Activated naive CD8-positive, alpha-beta T cell treated with anti-CD3 and anti-CD28 coated beads, Interleukin-2, amount 50 U/mL, for 16 hours (primary cell): ENCODE measurements around the gene GDAP1L1.
"Not testable (repeated sequence)": the region's sequence is repeated elsewhere in the genome, so short reads cannot be mapped to it uniquely, and the experiment has no call there.

Source experiments
- DNase-seq: peaks from one replicate; pipeline ENCODE4 v3.0.0-alpha.2; 2020; ENCODE audit warnings: low read depth, low spot score

Gene GDAP1L1

DNA sequence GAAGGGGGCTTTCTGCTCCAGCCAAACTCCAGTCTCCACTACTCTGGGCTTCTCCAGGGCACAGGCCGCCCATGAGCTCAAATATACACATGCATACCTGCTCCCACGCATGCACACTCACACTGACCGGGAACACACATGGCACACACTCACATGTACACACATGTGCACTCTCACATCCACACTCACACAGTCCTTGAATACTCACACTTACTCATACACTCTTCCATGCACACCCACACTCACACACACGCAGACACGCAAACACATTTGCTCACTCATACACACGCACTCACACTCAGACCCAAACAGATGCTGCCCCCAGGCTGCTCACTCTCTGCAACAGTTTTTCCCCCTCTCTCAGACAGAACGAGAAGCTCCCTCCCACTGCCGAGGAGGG is 7.0 kb downstream of the GDAP1L1 start:
- no peak for DNase-seq

DNA sequence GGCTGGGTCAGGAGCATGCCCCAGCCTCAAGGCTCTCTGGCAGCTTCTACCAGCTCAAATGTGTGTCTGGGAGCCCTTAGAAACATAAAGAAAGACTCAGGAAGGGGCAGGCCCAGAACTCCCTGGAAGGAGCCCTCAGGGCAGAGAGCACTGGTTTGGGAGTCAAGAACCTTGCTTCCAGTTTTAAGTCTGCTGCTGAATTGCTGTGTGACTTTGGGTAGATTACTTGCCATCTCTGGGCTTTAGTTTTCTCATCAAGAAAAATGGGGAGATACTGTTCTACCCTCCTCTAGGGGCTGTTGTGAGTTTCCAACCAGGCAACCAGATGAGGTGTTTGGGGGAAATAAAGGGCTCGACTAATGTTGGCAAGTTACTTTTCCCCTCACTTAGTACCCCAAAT is 8.8 kb downstream of the GDAP1L1 start:
- no peak for DNase-seq

DNA sequence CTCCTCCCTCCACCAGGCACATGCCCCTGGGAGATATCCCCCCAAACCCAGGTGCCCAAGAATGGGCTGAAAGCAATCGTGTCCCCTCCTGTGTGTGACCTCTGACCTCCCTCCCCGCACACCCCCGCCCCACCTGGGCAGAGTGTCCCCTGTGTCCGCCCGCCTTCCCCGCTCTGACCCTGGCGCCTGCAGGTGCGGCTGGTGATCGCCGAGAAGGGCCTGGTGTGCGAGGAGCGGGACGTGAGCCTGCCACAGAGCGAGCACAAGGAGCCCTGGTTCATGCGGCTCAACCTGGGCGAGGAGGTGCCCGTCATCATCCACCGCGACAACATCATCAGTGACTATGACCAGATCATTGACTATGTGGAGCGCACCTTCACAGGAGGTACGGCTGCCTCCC is 9.9 kb downstream of the GDAP1L1 start:
- no peak for DNase-seq

DNA sequence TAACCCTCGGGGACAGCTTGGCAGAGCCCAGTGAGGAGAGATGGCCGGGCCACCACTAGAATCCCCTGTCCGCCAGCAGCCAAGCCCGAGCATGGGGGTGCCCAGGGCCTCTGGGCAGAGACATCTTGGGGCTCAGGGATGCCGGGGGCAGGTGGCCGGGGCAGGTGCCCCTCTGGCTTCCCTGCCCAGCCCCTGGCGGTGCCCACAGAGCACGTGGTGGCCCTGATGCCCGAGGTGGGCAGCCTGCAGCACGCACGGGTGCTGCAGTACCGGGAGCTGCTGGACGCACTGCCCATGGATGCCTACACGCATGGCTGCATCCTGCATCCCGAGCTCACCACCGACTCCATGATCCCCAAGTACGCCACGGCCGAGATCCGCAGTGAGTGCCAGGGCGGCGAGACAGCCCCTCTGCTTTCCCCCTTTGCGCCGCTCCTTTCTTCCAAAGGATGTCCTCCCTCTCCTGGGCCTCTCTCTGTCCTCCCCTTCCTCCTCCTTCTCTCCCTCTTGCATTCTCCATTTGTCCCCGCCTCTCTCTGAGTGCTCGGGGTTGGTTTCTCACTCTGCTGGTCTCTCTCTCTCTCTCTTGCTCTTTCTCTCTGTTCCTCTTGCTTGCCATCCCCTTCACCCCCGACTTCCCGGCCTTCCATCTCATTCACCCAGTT is 11.2 kb downstream of the GDAP1L1 start:
- no peak for DNase-seq

DNA sequence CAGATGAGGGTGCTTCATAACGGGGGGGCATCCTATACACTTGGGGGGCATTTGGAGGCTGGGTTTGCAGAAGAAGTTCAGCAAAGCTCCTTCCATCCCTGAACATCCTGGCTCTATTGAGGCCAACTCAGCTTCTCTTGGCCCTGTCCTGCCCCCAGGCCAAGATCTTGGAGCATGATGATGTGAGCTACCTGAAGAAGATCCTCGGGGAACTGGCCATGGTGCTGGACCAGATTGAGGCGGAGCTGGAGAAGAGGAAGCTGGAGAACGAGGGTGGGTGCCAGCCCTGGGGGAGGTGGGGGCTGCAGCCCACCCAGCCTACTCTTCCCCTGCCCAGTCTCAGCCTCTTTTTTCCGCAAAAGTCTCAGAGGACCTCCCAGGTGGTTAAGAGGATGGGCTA is 17.2 kb downstream of the GDAP1L1 start:
- DNase-seq = no peak

DNA sequence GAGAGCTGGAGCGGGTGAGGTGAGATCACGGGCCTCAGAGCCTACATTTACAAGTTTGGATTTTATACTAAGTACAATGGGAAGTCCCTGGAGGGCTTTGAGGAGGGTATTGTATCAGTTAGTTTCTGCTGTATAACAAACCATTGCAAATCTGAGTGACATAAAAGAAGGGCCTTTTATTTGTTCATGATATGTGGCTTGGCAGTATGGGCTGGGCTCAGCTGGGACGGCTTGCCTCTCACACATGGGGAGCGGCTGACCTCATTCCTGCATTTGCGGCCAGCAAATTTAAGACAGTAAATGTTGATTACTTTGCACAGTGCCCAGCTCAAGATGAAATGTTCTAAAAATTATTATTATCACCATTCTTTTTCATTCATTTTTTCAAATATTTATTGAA is 21.7 kb downstream of the GDAP1L1 start:
- no peak for DNase-seq

DNA sequence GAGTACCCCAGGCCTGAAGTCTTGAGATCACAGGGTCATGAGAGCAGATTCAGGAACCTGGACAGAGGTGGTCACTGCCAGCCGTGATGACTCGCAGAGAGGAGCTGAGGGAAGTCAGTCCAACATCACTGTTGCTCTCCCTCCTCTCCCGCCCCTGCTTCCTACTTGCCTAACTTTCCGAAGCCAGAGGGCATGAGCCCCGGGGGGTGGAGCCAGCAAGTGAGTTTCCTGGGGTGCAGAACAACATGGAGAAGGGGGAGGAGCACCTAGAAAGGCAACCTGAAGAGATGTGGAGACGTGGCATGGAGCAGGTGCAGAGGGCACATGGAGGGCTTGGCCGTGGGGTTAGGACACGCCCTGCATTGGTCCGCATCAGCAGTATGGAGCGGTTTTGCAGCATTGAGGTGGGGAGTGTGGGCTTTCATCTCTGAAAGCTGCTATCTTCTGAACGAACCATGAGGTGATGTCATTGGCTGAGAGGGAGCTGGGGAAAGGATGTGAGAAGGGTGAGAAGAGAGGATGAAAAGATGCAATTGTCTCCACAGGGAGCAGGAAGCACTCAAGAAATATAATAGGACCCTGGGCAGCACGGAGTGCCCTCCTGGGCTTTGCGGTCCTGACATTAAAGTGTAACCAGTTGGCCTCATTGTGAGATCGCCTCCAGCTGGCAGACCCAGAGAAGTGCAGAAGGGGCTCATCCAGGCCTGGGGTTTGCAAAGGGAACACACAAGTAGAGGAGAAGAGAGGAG is 25.0 kb downstream of the GDAP1L1 start:
- no peak for DNase-seq

DNA sequence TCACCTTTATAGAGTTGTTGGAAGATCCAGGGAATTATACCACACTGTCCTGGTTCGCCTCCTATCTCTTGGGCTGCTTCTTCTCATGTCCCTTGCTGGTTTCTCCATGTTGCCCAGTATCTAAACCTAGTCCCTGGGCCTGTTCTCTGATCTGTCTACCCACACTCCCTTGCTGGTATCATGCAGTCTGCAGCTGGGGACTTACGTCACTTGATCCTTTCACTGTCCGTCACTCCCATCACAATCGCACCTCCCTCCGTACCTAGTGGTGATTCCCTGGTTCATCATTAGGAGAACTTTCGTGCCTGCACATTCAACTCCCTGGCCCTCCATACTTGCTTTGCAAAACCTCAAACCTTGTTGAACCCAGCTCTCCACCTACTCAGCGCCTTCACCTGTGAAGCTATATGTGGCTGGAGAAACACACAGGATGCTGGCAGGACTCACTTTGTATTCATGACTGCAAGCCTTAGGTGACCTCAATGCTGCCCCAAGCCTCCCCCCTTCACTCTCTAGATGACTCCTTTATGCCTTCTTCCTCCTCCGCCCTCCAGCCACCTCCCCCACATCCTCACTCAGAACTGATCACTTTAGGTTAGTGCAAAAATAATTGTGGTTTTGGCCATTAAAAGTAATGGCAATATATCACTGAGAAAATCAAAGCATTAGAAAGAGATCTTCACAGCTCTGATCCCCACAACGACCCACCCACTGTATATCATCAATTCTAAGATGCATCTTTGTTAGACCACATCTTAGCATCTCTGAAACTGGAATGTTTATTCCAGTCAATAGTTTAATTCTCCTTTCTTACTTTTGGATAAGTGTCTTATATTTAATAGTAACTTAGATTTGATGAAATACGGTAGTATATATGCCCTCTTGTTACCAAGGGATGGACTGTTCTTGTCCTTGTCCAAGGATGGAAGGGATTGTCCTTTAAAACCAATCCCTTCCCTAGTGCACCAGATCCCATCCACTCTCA is 26.4 kb downstream of the GDAP1L1 start:
- no peak for DNase-seq

DNA sequence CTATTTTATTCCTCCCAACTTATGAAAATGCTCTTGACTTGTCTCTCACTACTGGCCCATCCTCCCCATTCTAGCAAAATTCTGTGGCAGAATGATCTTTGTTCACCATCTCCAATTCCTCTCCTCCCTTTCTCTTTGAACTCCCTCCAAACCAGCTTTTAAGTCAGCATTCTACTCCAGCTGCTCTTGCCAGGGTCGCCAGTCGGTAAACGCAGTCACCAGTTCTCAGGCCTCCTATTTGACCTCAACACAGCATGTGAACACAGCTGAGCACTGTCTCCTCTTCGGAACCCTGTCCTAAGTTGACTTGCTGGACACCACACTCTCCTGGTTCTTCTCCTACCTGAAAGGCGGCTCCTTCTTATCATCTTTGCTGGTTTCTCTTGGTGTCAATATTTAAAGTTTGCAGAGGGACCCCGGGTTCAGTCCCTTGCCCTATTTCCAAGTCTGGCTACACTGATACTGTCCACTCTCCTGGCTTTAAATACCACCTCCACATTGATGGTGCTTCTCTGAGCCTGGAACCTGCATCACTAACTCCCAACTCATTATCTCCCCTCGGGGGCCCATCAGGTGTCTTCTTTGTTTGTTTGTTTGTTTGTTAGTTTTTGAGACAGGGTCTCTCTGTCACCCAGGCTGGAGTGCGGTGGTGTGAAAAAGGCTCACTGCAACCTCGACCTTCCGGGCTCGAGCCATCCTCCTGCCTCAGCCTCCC is 27.4 kb downstream of the GDAP1L1 start:
- DNase-seq = no peak

DNA sequence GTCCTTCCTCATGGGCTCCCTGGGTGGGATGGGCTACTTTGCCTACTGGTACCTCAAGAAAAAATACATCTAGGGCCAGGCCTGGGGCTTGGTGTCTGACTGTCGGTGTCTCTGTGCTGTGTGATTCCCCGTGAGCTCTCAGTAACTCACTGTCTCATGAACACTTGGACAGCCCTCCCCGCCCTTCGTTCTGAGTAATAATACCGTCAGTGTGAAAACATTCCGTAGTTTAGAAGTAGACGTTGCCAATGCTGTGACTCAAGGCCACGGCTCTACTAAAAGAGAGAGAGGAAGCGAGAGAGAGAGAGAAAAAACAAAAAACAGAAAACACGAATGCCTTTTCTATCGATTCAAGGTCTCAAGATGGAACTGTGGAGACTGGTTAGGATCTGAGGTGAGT is 32.1 kb downstream of the GDAP1L1 start:
- no peak for DNase-seq

DNA sequence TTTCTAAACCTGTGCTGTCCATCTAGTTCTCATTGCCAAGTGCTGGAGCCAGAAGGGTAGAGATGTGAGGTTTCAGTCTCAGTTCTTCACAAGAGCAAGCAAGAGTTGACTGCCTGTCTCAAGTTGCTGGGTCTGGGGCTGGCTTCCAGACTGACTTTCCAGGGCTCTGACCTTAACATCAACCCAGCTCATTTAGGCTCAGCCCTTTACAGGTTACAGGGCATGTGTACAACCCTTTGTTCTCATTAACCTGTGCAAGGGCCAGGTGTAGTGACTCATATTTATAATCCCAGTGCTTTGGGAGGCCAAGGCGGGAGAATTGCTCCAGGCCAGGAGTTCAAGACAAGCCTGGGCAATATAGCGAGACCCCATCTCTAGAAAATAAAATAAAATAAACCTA is 33.3 kb downstream of the GDAP1L1 start:
- no peak for DNase-seq

DNA sequence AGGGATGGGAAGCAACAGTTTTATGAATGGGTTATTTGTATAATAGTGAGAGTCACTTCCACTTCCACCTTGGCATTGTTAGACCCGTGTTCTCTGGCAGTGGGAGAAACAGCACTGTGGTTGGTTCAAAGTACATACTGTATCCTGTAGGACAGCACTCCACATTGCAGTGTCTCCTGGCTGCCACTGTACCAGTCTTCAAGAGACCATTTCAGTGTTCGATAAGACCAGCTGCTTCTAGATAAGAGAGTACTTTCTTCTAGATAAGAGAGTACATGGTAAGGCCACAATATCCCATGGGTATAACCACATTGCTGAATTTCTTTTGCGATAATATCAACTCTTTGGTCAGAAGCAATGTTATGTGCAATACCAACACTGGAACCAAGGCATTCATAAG is 35.1 kb downstream of the GDAP1L1 start:
- DNase-seq = no peak

DNA sequence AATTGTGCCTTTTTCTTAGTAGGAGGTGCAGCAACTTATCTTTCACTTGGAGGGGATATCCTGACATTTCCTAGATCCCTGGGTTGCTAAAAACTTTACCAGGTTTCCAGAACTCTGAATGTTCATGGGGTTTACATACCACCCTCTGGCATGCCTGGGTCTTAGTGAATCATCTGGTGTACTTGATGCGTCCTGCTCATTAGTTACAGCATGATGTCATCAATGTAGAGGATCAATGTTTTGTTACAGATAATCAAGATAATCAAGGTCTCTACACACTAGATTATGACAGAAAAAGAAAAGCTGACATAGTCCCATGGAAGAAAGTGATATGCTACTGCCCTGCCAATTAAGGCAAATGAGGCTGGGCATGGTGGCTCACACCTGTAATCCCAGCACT is 36.9 kb downstream of the GDAP1L1 start:
- no peak for DNase-seq

DNA sequence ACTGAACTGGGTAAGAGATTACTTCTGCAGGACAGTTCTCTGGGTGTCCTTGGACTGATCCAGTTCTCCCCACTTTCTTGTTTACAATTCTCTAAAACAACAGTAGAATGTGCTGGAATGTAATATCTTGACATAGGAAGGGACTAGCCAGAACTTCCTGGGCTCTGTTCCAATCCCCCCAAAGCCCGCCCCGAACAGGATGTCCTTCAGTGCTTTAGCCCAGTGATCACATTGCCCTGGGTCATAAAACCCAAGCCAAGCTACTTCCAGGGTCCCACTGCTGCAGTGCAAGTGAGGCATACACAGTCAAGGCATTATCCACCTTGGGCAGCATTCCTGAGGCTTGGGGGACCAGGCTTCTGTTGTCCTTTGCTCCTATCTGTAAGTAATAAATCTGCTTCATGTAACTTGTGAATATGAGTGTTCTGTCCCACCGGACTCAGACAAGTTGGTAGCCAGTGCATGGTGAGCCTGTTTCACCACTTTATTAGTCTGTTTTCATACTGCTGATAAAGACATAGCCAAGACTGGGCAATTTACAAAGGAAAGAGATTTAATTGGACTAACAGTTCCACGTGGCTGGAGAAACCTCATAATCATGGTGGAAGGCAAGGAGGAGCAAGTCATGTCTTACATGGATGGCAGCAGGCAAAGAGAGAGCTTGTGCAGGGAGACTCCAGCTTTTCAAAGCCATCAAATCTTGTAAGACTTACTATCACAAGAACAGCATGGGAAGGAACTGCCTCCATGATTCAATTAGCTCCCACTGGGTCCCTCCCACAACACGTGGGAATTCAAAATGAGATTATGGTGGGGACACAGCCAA is 40.4 kb downstream of the GDAP1L1 start:
- no peak for DNase-seq

DNA sequence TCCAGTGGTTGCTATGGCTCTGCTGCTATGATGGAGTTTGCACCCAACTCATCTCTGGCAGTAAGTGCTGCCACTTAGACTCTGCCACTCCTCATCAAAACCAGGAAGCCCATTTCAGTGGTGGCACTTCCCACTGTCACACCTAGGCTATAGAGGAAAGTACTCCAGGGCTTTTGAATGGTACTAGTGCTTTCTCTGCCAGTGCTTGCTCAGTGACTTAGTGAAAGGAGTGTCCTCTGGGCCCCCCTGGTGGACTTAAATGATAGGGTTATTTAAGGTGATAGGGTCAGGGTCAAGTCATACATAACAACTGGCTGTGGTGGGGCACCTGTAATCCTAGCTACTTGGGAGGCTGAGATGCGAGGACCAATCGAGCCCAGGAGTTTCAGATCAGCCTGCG is 41.1 kb downstream of the GDAP1L1 start:
- DNase-seq = no peak

DNA sequence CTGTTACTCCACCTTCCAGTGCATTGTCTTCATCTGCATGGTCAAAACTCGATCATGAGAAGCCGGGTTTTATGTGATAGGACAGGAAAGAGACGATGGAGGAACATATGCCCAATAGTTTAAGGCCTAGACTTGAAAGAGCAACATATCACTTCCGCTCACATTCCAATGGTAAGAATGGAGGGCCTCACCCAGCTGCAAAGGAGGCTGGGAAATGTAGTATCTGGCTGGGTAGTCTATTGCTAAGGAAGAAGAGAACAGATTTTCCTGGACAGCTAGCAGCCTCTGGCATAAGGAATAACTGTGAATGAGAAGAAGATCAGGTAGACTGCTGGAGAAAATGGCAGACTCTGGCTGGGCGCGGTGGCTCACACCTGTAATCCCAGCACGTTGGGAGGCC is 44.6 kb downstream of the GDAP1L1 start:
- no peak for DNase-seq

DNA sequence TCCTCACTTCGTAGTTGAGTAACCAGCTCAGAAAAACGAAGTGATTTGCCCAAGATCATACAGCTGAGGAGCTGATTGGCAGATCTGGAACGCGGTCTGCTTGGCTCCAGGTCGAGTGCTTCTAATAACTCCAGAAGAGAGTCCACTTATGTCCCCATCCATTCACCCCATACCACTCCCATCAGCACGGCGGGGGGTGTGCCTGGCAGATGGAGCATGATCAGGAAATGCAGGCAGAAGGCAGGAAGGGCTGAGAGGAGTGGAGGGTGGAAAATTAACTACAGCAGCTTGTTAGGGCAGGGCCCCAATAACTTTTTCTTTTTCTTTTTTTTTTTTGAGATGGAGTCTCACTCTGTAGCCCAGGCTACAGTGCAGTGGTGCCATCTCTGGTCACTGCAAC is 48.9 kb downstream of the GDAP1L1 start:
- no peak for DNase-seq

DNA sequence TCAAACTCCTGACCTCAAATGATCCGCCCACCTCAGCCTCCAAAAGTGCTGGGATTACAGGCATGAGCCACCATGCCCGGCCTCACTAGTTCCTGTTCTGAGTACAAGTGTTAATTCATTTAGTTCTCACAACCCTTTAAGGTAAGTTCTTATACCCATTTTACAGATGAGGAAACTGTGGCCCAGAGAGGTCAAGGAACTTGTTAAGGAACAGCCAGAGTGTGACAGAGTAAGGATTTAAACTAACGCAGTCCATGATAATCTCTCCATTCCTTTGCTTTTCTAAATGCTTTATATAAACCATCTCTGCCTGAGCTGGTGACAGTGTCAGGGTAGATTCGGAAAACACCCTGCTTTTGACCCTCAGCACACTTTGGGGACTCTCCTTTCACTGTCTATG is 50.6 kb downstream of the GDAP1L1 start:
- DNase-seq = no peak

DNA sequence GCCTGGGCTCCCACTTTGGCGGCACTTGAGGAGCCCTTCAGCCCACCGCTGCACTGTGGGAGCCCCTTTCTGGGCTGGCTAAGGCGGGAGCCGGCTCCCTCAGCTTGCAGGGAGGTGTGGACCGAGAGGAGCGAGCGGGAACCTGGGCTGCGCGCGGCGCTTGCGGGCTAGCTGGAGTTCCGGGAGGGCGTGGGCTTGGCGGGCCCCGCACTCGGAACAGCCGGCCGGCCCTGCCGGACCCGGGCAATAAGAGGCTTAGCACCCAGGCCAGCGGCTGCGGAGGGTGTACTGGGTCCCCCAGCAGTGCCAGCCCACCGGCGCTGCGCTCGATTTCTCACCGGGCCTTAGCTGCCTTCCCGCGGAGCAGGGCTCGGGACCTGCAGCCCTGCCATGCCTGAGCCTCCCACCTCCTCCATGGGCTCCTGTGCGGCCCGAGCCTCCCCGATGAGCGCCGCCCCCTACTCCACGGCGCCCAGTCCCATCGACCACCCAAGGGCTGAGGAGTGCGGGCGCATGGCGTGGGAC is 52.0 kb downstream of the GDAP1L1 start:
- DNase-seq = not testable (repeated sequence)

DNA sequence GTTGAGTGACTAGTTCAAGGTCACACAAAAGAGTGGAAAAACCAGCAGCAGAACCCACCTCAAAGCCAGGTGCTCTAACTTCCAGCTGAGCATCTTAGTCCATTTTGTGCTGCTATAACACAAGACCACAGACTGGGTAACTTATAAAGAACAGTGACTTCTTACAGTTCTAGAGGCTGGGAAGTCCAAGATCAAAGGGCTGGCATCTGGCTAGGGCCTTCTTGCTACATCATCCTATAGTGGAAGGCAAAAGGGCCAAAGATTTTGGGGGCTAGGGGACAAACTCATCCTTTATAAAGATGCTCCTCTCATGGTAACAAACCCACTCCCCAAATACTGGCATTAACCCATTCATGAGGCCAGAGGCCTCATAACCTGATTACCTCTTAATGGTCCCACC is 54.2 kb downstream of the GDAP1L1 start:
- DNase-seq = no peak
